Renal cortex interstitium (tissue), 11 donors: ENCODE results near the gene UPF3A. TPM values are rescaled to one million over a fixed set of nuclear protein-coding genes. Genes with fewer than 3 reads are reported as not detected.
"Not testable (repeated sequence)": the region's sequence is repeated elsewhere in the genome, so short reads cannot be mapped to it uniquely, and the experiment has no call there.

ENCODE experiments used
- DNase-seq, 11 donors: peaks; one replicate each; pipeline ENCODE4 v3.0.0-alpha.2; 2013; ENCODE audit warnings: low read depth in 9 of 11, low spot score in 4 of 11; ENCODE audit errors: extremely low read depth in 1 of 11
- polyA plus RNA-seq, 3 donors: library from polyadenylated mRNA; unstranded; fragments of 120-200 nt; gene quantifications; one replicate each; pipeline ENCODE4 v1.2.1, GENCODE V29; 2013; ENCODE audit not compliant: insufficient read length in 3 of 3

UPF3A gene
- polyA plus RNA-seq, 3 donors, result 110 to 178 (median 122) TPM

GRCh38 chr13:114318624-114319023 lies 37.2 kb downstream of the UPF3A start:
- DNase-seq, result no peak

- no peak for DNase-seq
These were observed 38.1 kb downstream of the UPF3A start for GRCh38 chr13:114319441-114319913.

- DNase-seq, result no peak
These were observed 38.7 kb downstream of the UPF3A start for GRCh38 chr13:114320065-114320464.

GRCh38 chr13:114321256-114321655 lies 39.9 kb downstream of the UPF3A start:
- DNase-seq, result no peak

GRCh38 chr13:114323349-114323748 lies 41.9 kb downstream of the UPF3A start:
- DNase-seq, result no peak

GRCh38 chr13:114324334-114324733 lies 42.9 kb downstream of the UPF3A start:
- no peak for DNase-seq

- DNase-seq, result no peak
These were observed 44.3 kb downstream of the UPF3A start for GRCh38 chr13:114325729-114326128.

GRCh38 chr13:114328034-114328433 lies 46.6 kb downstream of the UPF3A start:
- DNase-seq, result no peak

- DNase-seq, result no peak
These were observed 47.2 kb downstream of the UPF3A start for GRCh38 chr13:114328595-114328994.

- DNase-seq, result no peak
These were observed 48.7 kb downstream of the UPF3A start for GRCh38 chr13:114330086-114330485.

GRCh38 chr13:114333881-114334280 lies 52.5 kb downstream of the UPF3A start:
- DNase-seq, result not testable (repeated sequence)

- no peak for DNase-seq
These were observed 53.1 kb downstream of the UPF3A start for GRCh38 chr13:114334305-114335053.

- DNase-seq, result not testable (repeated sequence)
These were observed 55.1 kb downstream of the UPF3A start for GRCh38 chr13:114336457-114336856.

GRCh38 chr13:114338959-114339358 lies 57.6 kb downstream of the UPF3A start:
- no peak for DNase-seq

- no peak for DNase-seq
These were observed 58.6 kb downstream of the UPF3A start for GRCh38 chr13:114339857-114340534.

- no peak for DNase-seq
These were observed 59.8 kb downstream of the UPF3A start for GRCh38 chr13:114341003-114341777.

GRCh38 chr13:114347256-114347655 lies 65.9 kb downstream of the UPF3A start:
- not testable (repeated sequence) for DNase-seq

- not testable (repeated sequence) for DNase-seq
These were observed 71.4 kb downstream of the UPF3A start for GRCh38 chr13:114352763-114353162.

- not testable (repeated sequence) for DNase-seq
These were observed 72.0 kb downstream of the UPF3A start for GRCh38 chr13:114353382-114353781.
